GM23248 (cell line): ENCODE measurements around the gene LIN7A.

Experiments used
- EZH2 ChIP-seq: fragments of 200-600 bp; sonication (generic); IDR thresholded peaks from 2 replicates; pipeline ENCODE4 v1.6.1; 2018; ENCODE audit warnings: antibody characterized with exemption, mild to moderate bottlenecking; ENCODE audit not compliant: insufficient read depth, poor library complexity, severe bottlenecking
- EZH2phosphoT487 ChIP-seq: fragments of 200-600 bp; sonication (generic); IDR thresholded peaks from 2 replicates; pipeline ENCODE4 v1.6.1; 2018; ENCODE audit warnings: antibody characterized with exemption, moderate library complexity, mild to moderate bottlenecking, low read depth; ENCODE audit not compliant: insufficient read depth

GRCh38 chr12:80881106-80881505, 56.6 kb downstream of the LIN7A start:
- no peak for TF ChIP-seq EZH2
- no peak for TF ChIP-seq EZH2phosphoT487
